NCI-H69 (cell line): Measurements from ENCODE around the gene SI.
"Not testable (repeated sequence)": the region's sequence is repeated elsewhere in the genome, so short reads cannot be mapped to it uniquely, and the experiment has no call there.

Source experiments
- DNase-seq: peaks from one replicate; lab custom pipeline; 2025; lab: John Stamatoyannopoulos, UW

Gene SI

DNA sequence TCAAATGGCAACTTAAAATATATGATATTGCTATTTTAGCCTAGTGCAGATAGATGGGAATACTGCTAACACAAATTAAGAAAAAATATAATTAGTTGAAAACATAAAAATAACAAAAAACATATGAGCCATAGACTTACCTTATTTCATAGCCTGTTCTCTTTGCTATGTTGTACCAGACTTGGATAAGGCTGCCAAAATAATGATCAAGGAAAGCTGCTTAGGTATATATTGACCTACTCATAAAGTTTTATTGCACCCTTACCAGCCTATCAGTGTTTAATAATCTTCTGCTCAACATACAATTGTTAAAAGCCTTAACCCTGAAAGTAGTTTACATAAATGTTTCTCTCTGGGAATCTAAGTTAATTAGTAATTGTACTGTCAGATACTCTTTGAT lies at the start of gene SI:
Gene SI (minus strand): TSS at position 204 of the 400 bp plus-strand sequence. CDS start 2,484 bp downstream, outside the sequence.
- DNase-seq = peak; percentile 56

DNA sequence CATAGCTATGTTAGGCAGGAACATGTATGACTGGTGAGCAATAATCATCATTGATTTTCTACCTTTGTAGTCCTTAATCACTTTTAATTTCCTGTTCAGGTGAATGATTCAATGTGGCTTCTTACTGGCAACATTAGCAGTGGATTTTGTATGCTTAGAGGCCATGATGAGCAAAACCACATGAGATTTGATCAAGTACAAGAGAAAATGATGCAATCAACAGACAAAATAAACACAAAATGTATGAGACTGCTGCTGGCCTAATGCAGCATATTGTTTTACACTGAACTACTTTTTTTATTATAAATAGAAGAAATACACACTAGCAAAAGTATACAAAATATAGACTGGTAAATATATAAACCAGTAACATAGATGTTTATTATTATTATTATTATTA lies 47.5 kb upstream of the SI start:
- peak; percentile 23 for DNase-seq

DNA sequence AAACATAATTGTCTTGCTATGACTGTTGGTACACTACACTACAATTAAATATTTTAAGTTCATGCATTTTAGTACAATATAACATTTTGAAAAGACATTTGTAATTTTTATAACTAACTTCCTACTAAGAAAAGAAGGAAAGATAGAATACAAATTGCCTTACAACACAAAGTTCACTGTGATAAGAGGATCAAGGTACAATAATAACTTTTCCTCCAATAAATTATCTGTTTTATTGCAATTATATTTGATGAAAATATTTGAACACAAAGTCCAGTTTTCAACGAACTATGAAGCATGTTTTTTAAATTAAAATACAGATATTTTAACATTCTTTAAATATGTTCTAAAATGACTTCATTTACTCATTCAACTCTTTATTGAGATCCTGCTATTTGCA lies 33.1 kb upstream of the SI start:
- no peak for DNase-seq

DNA sequence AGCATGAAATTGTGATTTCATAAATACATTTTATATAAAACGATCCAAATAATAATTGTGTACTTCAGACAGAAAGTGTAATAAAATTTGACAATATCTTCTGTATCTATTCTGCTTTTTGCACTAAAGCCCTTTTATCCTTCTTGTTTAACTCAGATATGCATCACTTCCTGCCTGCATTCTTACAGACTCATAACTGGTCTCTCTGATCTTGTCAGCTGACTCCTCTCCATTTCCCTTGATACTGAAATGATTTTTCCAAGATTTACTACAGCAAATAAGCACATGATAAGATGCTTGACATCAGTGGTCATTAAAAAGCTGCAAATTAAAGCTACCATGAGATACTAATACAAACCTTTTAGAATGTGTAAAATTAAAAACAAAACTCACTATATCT lies 25.3 kb upstream of the SI start:
- peak; percentile 5 for DNase-seq

DNA sequence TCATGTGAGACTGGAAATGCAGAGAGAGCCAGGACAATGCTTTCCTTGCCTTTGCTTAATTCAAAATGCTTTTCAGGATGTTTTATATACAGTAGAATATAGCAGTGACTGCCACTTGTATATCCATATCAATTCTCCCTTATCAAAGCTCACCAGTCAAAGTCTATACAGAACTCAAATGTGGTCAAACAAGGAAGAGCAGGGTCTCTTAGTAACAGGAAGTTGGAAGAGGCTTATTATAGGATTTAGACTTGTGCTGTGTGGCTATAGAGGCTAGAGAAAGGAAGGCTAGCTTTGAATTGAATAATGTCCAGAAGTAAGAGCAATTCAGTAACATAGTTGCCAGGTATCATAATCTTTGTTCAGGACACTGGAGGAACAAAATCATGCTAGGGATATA lies 4.4 kb upstream of the SI start:
- no peak for DNase-seq

DNA sequence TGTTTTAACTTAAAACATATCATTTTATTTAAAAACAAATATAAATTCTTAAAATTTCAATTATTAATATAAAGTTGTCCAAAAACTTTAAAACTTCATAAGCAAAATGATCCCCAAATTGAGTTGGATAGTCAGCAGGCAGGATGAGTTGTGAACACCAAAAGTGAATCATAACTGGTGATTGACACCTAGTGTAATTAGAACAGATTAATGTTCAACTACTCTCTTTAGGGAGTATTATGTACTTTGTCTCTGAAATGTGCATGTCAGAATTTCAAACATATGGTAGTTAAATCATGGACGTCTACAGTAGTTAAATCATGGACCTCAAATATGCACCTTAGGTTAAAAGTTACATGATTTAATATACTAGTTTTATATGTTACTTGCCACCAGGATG lies 2.9 kb upstream of the SI start:
- peak; percentile 14 for DNase-seq

DNA sequence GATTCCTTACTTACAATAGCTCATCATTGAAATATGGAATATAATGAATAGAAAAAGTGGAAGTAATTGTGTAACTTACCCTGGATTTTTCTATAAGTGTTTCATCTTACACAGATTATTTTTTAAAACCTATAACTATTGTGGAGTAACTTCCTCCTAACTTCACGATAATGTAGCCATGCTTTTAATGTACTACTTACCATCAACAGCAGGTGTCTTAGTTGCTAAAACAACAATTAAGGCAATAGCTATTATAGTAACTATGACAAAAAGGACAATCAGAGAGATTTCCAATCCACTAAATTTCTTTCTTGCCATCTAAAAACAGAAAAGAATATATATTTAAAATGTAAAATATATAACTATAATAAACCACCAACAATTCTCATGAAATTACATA lies 2.6 kb downstream of the SI start:
- peak; percentile 39 for DNase-seq

DNA sequence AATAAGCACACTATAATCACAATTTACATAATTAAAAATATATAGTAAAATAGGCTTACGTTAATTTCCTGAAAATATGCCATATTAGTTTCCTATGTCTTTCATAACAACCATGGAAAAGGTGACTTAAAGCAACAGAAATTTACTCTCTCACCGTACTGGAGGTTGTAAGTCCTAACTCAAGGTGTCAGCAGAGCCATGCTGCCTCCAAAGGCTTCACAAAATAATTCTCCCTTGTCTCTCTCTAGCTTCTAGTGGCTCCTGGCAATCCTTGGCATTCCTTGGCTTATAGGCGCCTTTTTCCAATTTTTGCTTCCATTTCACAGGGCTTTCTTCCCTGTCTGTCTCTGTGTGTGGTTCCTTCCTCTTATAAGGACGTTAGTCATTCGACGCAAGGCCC lies 7.6 kb downstream of the SI start:
- peak; percentile 32 for DNase-seq

DNA sequence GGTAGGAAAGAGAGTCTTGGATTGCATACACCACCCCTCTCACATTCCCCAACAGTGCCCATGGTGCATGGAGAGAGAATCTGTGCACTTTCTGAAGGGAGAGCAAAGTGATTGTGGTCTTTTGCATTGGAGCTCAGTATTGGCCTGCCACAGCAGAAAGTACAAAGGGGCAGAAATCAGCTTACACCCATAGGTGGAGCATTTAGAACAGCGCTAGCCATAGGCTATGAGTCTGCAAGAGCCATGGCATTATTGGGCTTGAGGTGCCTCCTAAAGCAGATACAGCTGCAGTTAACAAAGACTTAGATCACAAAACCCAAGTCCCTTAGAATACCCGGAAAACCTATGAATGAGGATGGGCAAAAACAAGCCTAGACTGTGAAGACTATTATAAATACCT lies 21.8 kb downstream of the SI start:
- DNase-seq = peak; percentile 13

DNA sequence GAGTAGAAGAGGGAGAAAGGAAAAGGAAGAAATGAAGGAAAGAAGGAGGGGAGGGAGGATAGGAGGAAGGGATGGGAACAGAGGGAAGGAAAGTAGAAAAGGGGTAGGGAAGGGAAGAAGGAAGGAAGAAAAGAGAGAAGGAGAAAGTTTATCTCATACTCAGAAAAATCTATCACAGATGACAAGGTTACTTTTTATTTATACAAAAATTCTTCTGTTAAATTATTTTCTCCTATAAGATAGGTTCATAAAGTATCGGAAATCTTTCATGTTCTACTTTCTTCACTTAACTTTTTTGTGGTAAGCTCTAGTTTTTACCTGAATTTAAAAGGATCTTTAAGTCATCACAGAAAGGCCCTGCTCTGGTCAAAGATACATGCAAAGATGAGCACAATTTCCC lies 38.1 kb downstream of the SI start:
- DNase-seq = no peak

DNA sequence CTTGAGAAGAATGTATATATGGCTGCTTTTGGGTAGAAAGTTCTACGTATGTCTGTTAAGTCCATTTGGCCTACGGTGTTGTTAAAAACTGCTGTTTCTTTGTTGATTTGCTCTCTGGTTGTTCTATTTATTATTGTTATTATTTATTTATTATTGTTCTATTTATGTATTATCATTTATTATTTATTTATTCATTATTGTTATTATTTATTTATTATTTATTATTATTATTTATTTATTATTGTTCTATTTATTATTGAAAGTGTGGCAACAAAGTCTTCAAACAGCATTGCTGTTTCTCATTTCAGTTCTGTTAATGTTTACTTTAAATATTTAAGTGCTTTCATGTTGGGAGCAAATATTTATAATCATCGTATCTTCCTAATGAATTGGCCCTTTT lies 66.7 kb downstream of the SI start:
- DNase-seq = no peak

DNA sequence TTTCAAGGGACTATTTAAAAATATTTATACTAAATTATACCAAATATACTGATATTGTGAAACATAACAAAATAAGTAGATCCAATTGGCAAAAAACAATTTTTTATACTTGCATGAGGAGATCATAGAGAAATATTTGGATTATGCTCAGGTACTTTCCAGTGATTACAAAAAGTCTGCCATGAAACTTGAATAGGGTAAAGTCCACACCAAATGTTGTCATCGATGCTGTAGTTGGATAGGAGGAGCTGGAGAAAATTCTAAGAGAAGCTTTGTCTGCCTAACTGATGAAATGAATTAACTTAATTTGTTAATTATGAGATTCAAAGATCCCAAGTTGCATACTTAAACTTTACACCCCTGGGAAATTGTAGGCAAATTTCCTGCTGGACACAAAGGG lies 93.3 kb downstream of the SI start:
- DNase-seq = no peak

DNA sequence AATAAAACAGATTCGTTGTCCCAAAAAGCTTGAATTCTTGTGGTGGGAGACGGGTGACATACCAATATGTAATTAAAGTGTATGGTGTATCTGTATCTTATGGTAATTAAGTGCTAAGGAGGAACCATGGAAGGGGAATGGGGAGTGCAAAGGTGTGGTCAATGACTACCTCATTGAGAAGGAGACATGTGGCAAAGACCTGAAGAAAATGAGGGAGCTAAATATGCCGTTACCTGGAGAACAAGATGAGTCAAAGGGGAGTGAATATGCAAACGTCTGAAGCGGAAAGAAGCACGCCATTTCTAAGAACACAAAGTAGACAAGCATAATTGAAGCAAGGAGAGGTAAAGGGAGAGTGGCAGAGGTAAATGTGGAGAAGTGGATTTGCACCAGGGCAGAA lies 115.7 kb downstream of the SI start:
- DNase-seq = no peak

DNA sequence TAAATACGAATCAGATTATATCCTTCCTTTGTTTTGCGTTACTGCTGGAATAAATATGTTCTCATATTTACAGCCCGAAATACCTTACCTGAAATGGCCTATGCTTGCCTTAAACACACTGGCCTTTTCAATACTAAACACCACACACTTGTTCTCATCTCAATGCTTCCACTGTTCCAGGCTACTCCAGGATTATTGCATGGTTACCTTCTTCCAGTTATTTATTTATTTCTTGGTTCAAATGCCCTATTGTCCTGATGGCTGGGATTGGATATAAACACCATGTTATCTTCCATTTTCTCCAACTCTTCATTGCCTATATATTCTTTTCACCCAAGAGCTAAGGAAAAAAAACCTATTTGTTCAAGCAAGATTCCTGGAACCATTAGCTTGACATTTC lies 125.3 kb downstream of the SI start:
- DNase-seq = no peak

DNA sequence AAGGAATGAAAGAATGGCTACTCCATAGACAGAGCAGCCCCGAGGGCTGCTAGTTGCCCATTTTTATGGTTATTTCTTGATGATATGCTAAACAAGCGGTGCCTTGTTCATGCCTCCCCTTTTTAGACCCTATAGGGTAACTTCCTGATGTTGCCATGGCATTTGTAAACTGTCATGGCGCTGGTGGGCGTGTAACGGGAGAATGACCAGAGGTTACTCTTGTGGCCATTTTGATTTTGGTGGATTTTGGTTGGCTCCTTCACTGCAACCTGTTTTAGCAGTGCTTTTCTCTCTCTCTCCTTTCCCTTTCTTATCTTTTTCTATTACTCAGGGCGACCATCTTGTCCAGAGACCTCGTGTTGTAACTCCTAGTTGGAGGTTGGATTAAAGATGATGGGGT lies 126.9 kb downstream of the SI start:
- not testable (repeated sequence) for DNase-seq

DNA sequence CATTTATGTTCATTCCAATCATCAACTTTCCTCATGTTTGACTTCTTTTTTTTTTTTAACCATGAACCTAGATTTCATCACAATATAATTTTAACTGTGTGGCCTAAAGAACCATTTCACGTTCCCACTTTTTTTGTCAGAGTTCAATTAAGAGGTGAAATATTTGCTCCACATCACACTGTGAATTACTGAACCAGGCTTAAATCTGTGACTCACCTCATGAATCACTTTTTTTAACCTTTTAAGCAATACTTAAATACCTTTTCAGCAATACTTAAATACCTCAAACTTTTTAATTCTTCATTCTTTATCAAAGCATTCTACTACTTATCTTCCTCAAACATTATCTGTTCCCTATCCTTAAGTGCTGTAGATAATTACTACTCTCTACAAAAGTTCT lies 137.6 kb downstream of the SI start:
- peak; percentile 28 for DNase-seq

DNA sequence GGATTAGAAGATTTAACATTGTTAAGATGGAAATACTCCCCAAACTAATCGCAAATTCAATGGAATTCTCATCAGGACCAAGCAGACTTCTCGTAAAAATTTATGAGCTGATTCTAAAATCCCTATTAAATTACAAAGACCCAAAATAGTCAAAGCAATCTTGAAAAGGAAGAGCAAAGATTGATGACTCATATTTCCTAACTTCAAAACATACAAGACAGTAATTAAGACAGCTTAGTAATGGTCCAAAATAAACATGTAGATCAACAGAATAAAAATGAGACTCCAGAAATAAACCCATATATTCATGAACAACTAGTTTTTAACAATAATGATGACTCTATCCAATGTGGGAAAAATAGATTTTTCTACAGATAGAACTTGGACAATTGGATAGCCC lies 148.7 kb downstream of the SI start:
- peak; percentile 53 for DNase-seq
